OCI-LY1 (cell line): ENCODE measurements around the gene ZIC2.

Experiments used
- H2AFZ ChIP-seq: fragments of 200-600 bp; sonication (generic), shearing (Covaris generic); 2 replicates; pipeline ENCODE4 v1.6.0; 2014; ENCODE audit warnings: antibody characterized with exemption, mild to moderate bottlenecking, low read length
- H3F3A ChIP-seq: fragments of 200-600 bp; sonication (generic), shearing (Covaris generic); 2 replicates; pipeline ENCODE4 v1.6.0; 2014; ENCODE audit warnings: mild to moderate bottlenecking, antibody characterized with exemption, low read length, moderate library complexity; ENCODE audit not compliant: insufficient read depth
- H3K27ac ChIP-seq: fragments of 200-600 bp; sonication (generic); 2 replicates; pipeline ENCODE4 v1.5.1; 2014; ENCODE audit warnings: low read length, mixed run types, mild to moderate bottlenecking, low read depth; ENCODE audit not compliant: poor library complexity, severe bottlenecking
- H3K27me3 ChIP-seq: fragments of 200-600 bp; sonication (generic); 2 replicates; pipeline ENCODE4 v1.6.0; 2014; ENCODE audit warnings: antibody characterized with exemption, mild to moderate bottlenecking, low read length, moderate library complexity; ENCODE audit not compliant: insufficient read depth
- H3K36me3 ChIP-seq: fragments of 200-600 bp; sonication (generic); 2 replicates; pipeline ENCODE4 v1.6.1; 2014; ENCODE audit warnings: mild to moderate bottlenecking, antibody characterized with exemption, low read length, moderate library complexity, mixed read lengths; ENCODE audit not compliant: insufficient read depth
- H3K4me1 ChIP-seq: fragments of 200-600 bp; sonication (generic); 2 replicates; pipeline ENCODE4 v1.5.1; 2014; ENCODE audit warnings: mild to moderate bottlenecking, low read length, moderate library complexity; ENCODE audit not compliant: insufficient read depth, severe bottlenecking
- H3K4me2 ChIP-seq: fragments of 200-600 bp; sonication (generic), shearing (Covaris generic); 2 replicates; pipeline ENCODE4 v1.6.1; 2014; ENCODE audit warnings: low read length
- H3K4me3 ChIP-seq: fragments of 200-600 bp; sonication (generic); 2 replicates; pipeline ENCODE4 v1.5.1; 2014; ENCODE audit warnings: low read length, low read depth, mild to moderate bottlenecking, mixed read lengths; ENCODE audit not compliant: poor library complexity, severe bottlenecking
- H3K79me2 ChIP-seq: fragments of 200-600 bp; shearing (Covaris generic); 2 replicates; pipeline ENCODE4 v1.6.1; 2016; ENCODE audit warnings: mixed run types, low read length, mixed read lengths; ENCODE audit not compliant: insufficient read depth
- H3K9ac ChIP-seq: fragments of 200-600 bp; sonication (generic), shearing (Covaris generic); 2 replicates; pipeline ENCODE4 v1.6.1; 2014; ENCODE audit warnings: mild to moderate bottlenecking, low read length, mixed read lengths
- H3K9me2 ChIP-seq: fragments of 200-600 bp; sonication (generic), shearing (Covaris generic); 2 replicates; pipeline ENCODE4 v1.6.1; 2014; ENCODE audit warnings: low read depth, mild to moderate bottlenecking, low read length, mixed read lengths
- H3K9me3 ChIP-seq: fragments of 200-600 bp; shearing (Covaris generic); 2 replicates; pipeline ENCODE4 v1.6.1; 2014; ENCODE audit warnings: low read length, mixed read lengths
- H4K20me1 ChIP-seq: fragments of 200-600 bp; sonication (generic), shearing (Covaris generic); 2 replicates; pipeline ENCODE4 v1.6.0; 2016; ENCODE audit warnings: mild to moderate bottlenecking, low read length; ENCODE audit not compliant: insufficient read depth
- CTCF ChIP-seq: fragments of 200-600 bp; sonication (generic), shearing (Covaris generic); IDR thresholded peaks from 2 replicates; pipeline ENCODE4 v1.5.1; 2017; ENCODE audit warnings: mild to moderate bottlenecking, antibody characterized with exemption, low read length, moderate library complexity, mixed read lengths
- EZH2 ChIP-seq: fragments of 200-600 bp; sonication (generic), shearing (Covaris generic); IDR thresholded peaks from 2 replicates; pipeline ENCODE4 v1.8.0; 2017; ENCODE audit warnings: borderline replicate concordance, mixed run types, mild to moderate bottlenecking, antibody characterized with exemption, low read length, moderate library complexity, mixed read lengths

ZIC2 gene

GRCh38 chr13:99968521-99969452 lies 12.8 kb upstream of the ZIC2 start:
- Histone ChIP-seq H3K4me3 (no peak overlapping the region), H3K27ac (no peak overlapping the region), H3K79me2 (no peaks in the 10 kb centered on the region), H2AFZ (no peak overlapping the region), H3K9ac (no peak overlapping the region), H3K36me3 (no peaks in the 10 kb centered on the region), H3F3A (no peaks in the 10 kb centered on the region), H3K4me2 (no peak overlapping the region), H3K9me2 (no peaks in the 10 kb centered on the region), H3K4me1 (no peaks in the 10 kb centered on the region), H4K20me1 (no peaks in the 10 kb centered on the region), H3K9me3 (0 out of 2 replicates have a peak, but pooled peaks cover 2% of the 10 kb centered on the region), H3K27me3 (no peaks in the 10 kb centered on the region)
- TF ChIP-seq EZH2 (no peak), CTCF (no peak)

GRCh38 chr13:99969453-99969918 lies 12.1 kb upstream of the ZIC2 start:
- TF ChIP-seq CTCF (no peak), EZH2 (no peak)
- Histone ChIP-seq H3K9me2 (no peaks in the 10 kb centered on the region), H3K9me3 (0 out of 2 replicates have a peak, but pooled peaks cover 2% of the 10 kb centered on the region), H3K79me2 (no peaks in the 10 kb centered on the region), H3F3A (no peaks in the 10 kb centered on the region), H3K36me3 (no peaks in the 10 kb centered on the region), H2AFZ (no peak overlapping the region), H3K4me3 (no peak overlapping the region), H3K27ac (no peak overlapping the region), H3K4me1 (no peaks in the 10 kb centered on the region), H4K20me1 (no peaks in the 10 kb centered on the region), H3K4me2 (no peak overlapping the region), H3K27me3 (no peaks in the 10 kb centered on the region), H3K9ac (no peak overlapping the region)

GRCh38 chr13:99969919-99970650 lies 11.5 kb upstream of the ZIC2 start:
- H3K27ac ChIP-seq, result no peak overlapping the region
- no peak overlapping the region for H2AFZ ChIP-seq
- no peaks in the 10 kb centered on the region for H3K36me3 ChIP-seq
- no peak overlapping the region for H3K9ac ChIP-seq
- no peaks in the 10 kb centered on the region for H3F3A ChIP-seq
- TF ChIP-seq EZH2 (no peak), CTCF (no peak)
- H3K9me2 ChIP-seq, result no peaks in the 10 kb centered on the region
- no peak overlapping the region for H3K4me3 ChIP-seq
- no peaks in the 10 kb centered on the region for H3K27me3 ChIP-seq
- H3K79me2 ChIP-seq, result no peaks in the 10 kb centered on the region
- no peaks in the 10 kb centered on the region for H4K20me1 ChIP-seq
- no peaks in the 10 kb centered on the region for H3K4me1 ChIP-seq
- no peak overlapping the region for H3K4me2 ChIP-seq
- H3K9me3 ChIP-seq, result 0 out of 2 replicates have a peak, but pooled peaks cover 2% of the 10 kb centered on the region
